Neural cell (in vitro differentiated cells): Measurements from ENCODE around the gene C3AR1. TPM values are rescaled to one million over a fixed set of nuclear protein-coding genes. Genes with fewer than 3 reads are reported as not detected.

ENCODE experiments used
- H2AFZ ChIP-seq: fragments of 200-600, 300-800 bp; sonication (generic), shearing (Covaris generic); 2 replicates; pipeline ENCODE4 v1.6.0; 2014; ENCODE audit warnings: low read depth, mild to moderate bottlenecking, antibody characterized with exemption, low read length, moderate library complexity
- H3F3A ChIP-seq: fragments of 200-600 bp; shearing (Covaris generic); 2 replicates; pipeline ENCODE4 v1.6.1; 2016; ENCODE audit warnings: mild to moderate bottlenecking, moderate library complexity, mixed read lengths, antibody characterized with exemption, low read length; ENCODE audit not compliant: insufficient read depth, poor library complexity, severe bottlenecking
- H3K27ac ChIP-seq: fragments of 200-600, 300-800 bp; sonication (generic), shearing (Covaris generic); 2 replicates; pipeline ENCODE4 v1.5.1; 2014; ENCODE audit warnings: mild to moderate bottlenecking, low read length, moderate library complexity
- H3K27me3 ChIP-seq: fragments of 300-800, 200-600 bp; sonication (generic), shearing (Covaris generic); 2 replicates; pipeline ENCODE4 v1.6.0; 2014; ENCODE audit warnings: mild to moderate bottlenecking, low read depth, low read length, moderate library complexity; ENCODE audit not compliant: insufficient read depth
- H3K36me3 ChIP-seq: fragments of 300-800, 200-600 bp; sonication (generic), shearing (Covaris generic); 2 replicates; pipeline ENCODE4 v1.5.1; 2014; ENCODE audit warnings: mild to moderate bottlenecking, antibody characterized with exemption, low read length, moderate library complexity; ENCODE audit not compliant: insufficient read depth
- H3K4me2 ChIP-seq: fragments of 300-800, 200-600 bp; sonication (generic), shearing (Covaris generic); 2 replicates; pipeline ENCODE4 v1.6.0; 2014; ENCODE audit warnings: mild to moderate bottlenecking, low read length
- H3K4me3 ChIP-seq: fragments of 300-800, 200-600 bp; sonication (generic), shearing (Covaris generic); 2 replicates; pipeline ENCODE4 v1.5.1; 2014; ENCODE audit warnings: mild to moderate bottlenecking, low read length, moderate library complexity
- H3K79me2 ChIP-seq: fragments of 200-600 bp; shearing (Covaris generic); replicated peaks from 2 replicates; pipeline ENCODE4 v1.6.0; 2014; ENCODE audit warnings: mild to moderate bottlenecking, low read length, moderate library complexity; ENCODE audit not compliant: insufficient read depth
- H3K9ac ChIP-seq: fragments of 300-800, 200-600 bp; sonication (generic), shearing (Covaris generic); 2 replicates; pipeline ENCODE4 v1.6.1; 2016; ENCODE audit warnings: mild to moderate bottlenecking, low read length, mixed read lengths
- H3K9me2 ChIP-seq: fragments of 200-600 bp; shearing (Covaris generic); 2 replicates; pipeline ENCODE4 v1.6.1; 2016; ENCODE audit warnings: mild to moderate bottlenecking, low read length, mixed read lengths; ENCODE audit not compliant: insufficient read depth
- H3K9me3 ChIP-seq: fragments of 200-600, 300-800 bp; sonication (generic), shearing (Covaris generic); 2 replicates; pipeline ENCODE4 v1.6.1; 2016; ENCODE audit warnings: mild to moderate bottlenecking, mixed run types, low read length, moderate library complexity, mixed read lengths
- H4K20me1 ChIP-seq: fragments of 200-600 bp; shearing (Covaris generic); 2 replicates; pipeline ENCODE4 v1.6.1; 2016; ENCODE audit warnings: mild to moderate bottlenecking, mixed run types; ENCODE audit not compliant: insufficient read depth
- EP300 ChIP-seq: fragments of 450-650 bp; conservative IDR thresholded peaks from 2 replicates; pipeline ENCODE4 v1.6.1; 2014; ENCODE audit warnings: antibody characterized with exemption, mild to moderate bottlenecking, moderate library complexity; ENCODE audit not compliant: poor library complexity, severe bottlenecking
- EZH2 ChIP-seq: fragments of 200-600, 300-800 bp; shearing (Covaris generic), sonication (generic); IDR thresholded peaks from 2 replicates; pipeline ENCODE4 v1.6.1; 2014; ENCODE audit warnings: antibody characterized with exemption, low read length, borderline replicate concordance, mild to moderate bottlenecking; ENCODE audit not compliant: insufficient read depth, poor library complexity, severe bottlenecking
- MXI1 ChIP-seq: fragments of 450-650 bp; conservative IDR thresholded peaks from 2 replicates; pipeline ENCODE4 v1.6.1; 2014; ENCODE audit warnings: antibody characterized with exemption, mild to moderate bottlenecking; ENCODE audit not compliant: poor library complexity, severe bottlenecking
- POLR2AphosphoS5 ChIP-seq: IDR thresholded peaks from 2 replicates; pipeline ENCODE4 v1.6.1; 2012
- RAD21 ChIP-seq: fragments of 450-650 bp; conservative IDR thresholded peaks from 2 replicates; pipeline ENCODE4 v1.6.1; 2014; ENCODE audit warnings: antibody characterized with exemption, mild to moderate bottlenecking, moderate library complexity
- REST ChIP-seq: IDR thresholded peaks from 2 replicates; pipeline ENCODE4 v1.6.1; 2012; ENCODE audit warnings: borderline replicate concordance
- SMC3 ChIP-seq: fragments of 450-650 bp; conservative IDR thresholded peaks from 2 replicates; pipeline ENCODE4 v1.6.1; 2014; ENCODE audit warnings: antibody characterized with exemption, mild to moderate bottlenecking, moderate library complexity; ENCODE audit not compliant: poor library complexity
- TAF1 ChIP-seq: IDR thresholded peaks from 2 replicates; pipeline ENCODE4 v1.6.1; 2012; ENCODE audit warnings: low read depth
- polyA plus RNA-seq: library from polyadenylated mRNA; depleted of rRNA; stranded (reverse); fragments of >200 nt; gene quantifications from 2 replicates; pipeline ENCODE4 v1.2.3, GENCODE V29; 2014
- TF ChIP-seq, protein P1 (sequence below): fragments of 450-650 bp; IDR thresholded peaks from 2 replicates; pipeline ENCODE4 v1.5.1; 2014; ENCODE audit warnings: antibody characterized with exemption, mild to moderate bottlenecking, moderate library complexity; ENCODE audit not compliant: poor library complexity, severe bottlenecking

Gene C3AR1
- polyA plus RNA-seq, 1 donor from 2014 or later: not detected

DNA sequence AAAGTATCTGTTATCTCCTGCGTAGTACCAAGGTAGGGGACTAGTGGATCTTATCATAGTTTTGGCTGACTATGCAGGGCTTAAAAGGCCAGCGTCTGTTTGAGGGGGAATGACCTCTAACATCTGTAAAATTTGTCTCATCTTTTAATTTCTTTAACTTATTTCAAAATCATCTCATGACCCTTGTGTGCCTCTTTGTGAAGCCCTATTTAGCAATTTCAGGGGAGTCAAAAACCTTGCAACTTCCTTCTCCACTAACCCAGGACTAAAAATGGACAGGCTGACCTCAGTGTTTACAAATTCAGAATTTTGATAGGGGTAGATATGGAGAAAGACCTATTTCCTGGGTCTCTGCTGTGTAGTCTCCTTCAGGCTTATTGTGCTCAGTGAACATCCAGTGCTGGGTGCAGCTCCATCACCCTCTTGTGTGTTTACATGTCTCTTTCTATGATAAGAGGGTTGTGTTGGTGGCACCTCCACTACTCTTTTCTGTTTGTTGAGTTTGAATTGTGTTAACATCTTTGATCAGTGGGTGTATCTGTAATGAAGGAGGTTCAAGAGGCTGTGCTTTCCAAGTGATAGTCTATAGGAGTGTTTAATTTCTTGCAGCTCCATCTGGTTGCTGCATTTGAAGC is 30.2 kb upstream of the C3AR1 start:
- H3K4me2 ChIP-seq: no peak overlapping the region
- H4K20me1 ChIP-seq: no peaks in the 10 kb centered on the region
- peaks cover 6% of the 10 kb centered on the region for H3K36me3 ChIP-seq
- H3K27me3 ChIP-seq: no peaks in the 10 kb centered on the region
- H3K9me2 ChIP-seq: no peaks in the 10 kb centered on the region
- no peak overlapping the region for H3K9ac ChIP-seq
- no peaks in the 10 kb centered on the region for H3F3A ChIP-seq
- no peak for TF ChIP-seq POLR2AphosphoS5
- TF ChIP-seq EP300: no peak
- TF ChIP-seq, protein P1, sequence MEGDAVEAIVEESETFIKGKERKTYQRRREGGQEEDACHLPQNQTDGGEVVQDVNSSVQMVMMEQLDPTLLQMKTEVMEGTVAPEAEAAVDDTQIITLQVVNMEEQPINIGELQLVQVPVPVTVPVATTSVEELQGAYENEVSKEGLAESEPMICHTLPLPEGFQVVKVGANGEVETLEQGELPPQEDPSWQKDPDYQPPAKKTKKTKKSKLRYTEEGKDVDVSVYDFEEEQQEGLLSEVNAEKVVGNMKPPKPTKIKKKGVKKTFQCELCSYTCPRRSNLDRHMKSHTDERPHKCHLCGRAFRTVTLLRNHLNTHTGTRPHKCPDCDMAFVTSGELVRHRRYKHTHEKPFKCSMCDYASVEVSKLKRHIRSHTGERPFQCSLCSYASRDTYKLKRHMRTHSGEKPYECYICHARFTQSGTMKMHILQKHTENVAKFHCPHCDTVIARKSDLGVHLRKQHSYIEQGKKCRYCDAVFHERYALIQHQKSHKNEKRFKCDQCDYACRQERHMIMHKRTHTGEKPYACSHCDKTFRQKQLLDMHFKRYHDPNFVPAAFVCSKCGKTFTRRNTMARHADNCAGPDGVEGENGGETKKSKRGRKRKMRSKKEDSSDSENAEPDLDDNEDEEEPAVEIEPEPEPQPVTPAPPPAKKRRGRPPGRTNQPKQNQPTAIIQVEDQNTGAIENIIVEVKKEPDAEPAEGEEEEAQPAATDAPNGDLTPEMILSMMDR: no peak
- TF ChIP-seq MXI1: no peak
- TF ChIP-seq RAD21: no peak
- no peak for TF ChIP-seq SMC3
- TF ChIP-seq EZH2: no peak
- no peak for TF ChIP-seq REST
- no peak for TF ChIP-seq TAF1
- no peak overlapping the region for H3K27ac ChIP-seq
- H3K9me3 ChIP-seq: no peaks in the 10 kb centered on the region
- H2AFZ ChIP-seq: no peak overlapping the region
- H3K79me2 ChIP-seq: no peaks in the 10 kb centered on the region
- no peak overlapping the region for H3K4me3 ChIP-seq

- peaks cover 6% of the 10 kb centered on the region for H3K36me3 ChIP-seq
- no peaks in the 10 kb centered on the region for H3F3A ChIP-seq
Observed at GRCh38 chr12:8093291-8093690, 27.1 kb upstream of the C3AR1 start.

More at GRCh38 chr12:8093291-8093690, 27.1 kb upstream of the C3AR1 start:
- Histone ChIP-seq H4K20me1 (no peaks in the 10 kb centered on the region), H3K27ac (no peak overlapping the region), H3K9me2 (no peaks in the 10 kb centered on the region), H3K79me2 (peaks cover 12% of the 10 kb centered on the region), H3K4me2 (no peak overlapping the region), H3K9me3 (no peaks in the 10 kb centered on the region), H3K9ac (no peak overlapping the region), H3K27me3 (no peaks in the 10 kb centered on the region), H3K4me3 (no peak overlapping the region), H2AFZ (no peak overlapping the region)
- no peak for TF ChIP-seq SMC3
- TF ChIP-seq POLR2AphosphoS5: no peak
- no peak for TF ChIP-seq TAF1
- no peak for TF ChIP-seq EP300
- TF ChIP-seq REST: no peak
- no peak for TF ChIP-seq EZH2
- no peak for TF ChIP-seq MXI1
- TF ChIP-seq, protein P1: no peak
- no peak for TF ChIP-seq RAD21
